ENCODE measurements around the gene CMTM1. TPM values are rescaled to one million over a fixed set of nuclear protein-coding genes. Genes with fewer than 3 reads are reported as not detected.

The CMTM1 gene
- total RNA-seq, 1 experiment from 2014 or later = 5.6 TPM

GRCh38 chr16:66568355-66568754 is 2.1 kb downstream of the CMTM1 start:
- peaks cover 4% of the 10 kb centered on the region; the same call in 1 of the 2 replicates for H3K36me3 ChIP-seq (ENCODE audit: control insufficient read depth, insufficient read depth, low read length)
- no peaks in the 10 kb centered on the region for H3K4me1 ChIP-seq
- ChIA-PET POLR2A (no interaction called here), CTCF (no interaction called here)
- intact Hi-C loops (cut with micrococcal nuclease; ENCODE audit: unreplicated experiment) = no loop called here
- H3K4me3 ChIP-seq (ENCODE audit: low read depth, low read length) = no peak overlapping the region
- peaks cover 27% of the 10 kb centered on the region for H3K36me3 Mint-ChIP-seq (ENCODE audit: insufficient read depth, unreplicated experiment)
- no peaks in the 10 kb centered on the region for H3K27me3 Mint-ChIP-seq (ENCODE audit: insufficient read depth, unreplicated experiment)
- H3K9me3 ChIP-seq = no peaks in the 10 kb centered on the region
- H3K4me1 Mint-ChIP-seq (ENCODE audit: low read depth, unreplicated experiment) = no peaks in the 10 kb centered on the region
- no peaks in the 10 kb centered on the region for H3K9me3 Mint-ChIP-seq (ENCODE audit: unreplicated experiment)
- no peak for TF ChIP-seq CTCF (IDR thresholded peaks at IDR 0.05; ENCODE audit: insufficient read depth in 1 of 2, low read depth in 1 of 2, low read length in 1 of 2, severe bottlenecking in 1 of 2, unreplicated experiment in 1 of 2)
- no TSS peak for BruUV-seq (replicated peaks)
- H3K4me3 Mint-ChIP-seq (ENCODE audit: unreplicated experiment) = no peak overlapping the region
- DNase-seq = no peak
- no peaks in the 10 kb centered on the region for H3K27me3 ChIP-seq (replicated peaks; ENCODE audit: control insufficient read depth, insufficient read depth, low read length)
- H3K27ac Mint-ChIP-seq (ENCODE audit: unreplicated experiment) = no peak overlapping the region

- H3K36me3 Mint-ChIP-seq (ENCODE audit: insufficient read depth, unreplicated experiment) = peaks cover 22% of the 10 kb centered on the region
- no TSS peak for BruUV-seq (replicated peaks)
Measured at GRCh38 chr16:66569131-66569530, 2.9 kb downstream of the CMTM1 start.

GRCh38 chr16:66569827-66570405 is 3.7 kb downstream of the CMTM1 start:
- no peak for TF ChIP-seq CTCF (IDR thresholded peaks at IDR 0.05; ENCODE audit: insufficient read depth in 1 of 2, low read depth in 1 of 2, low read length in 1 of 2, severe bottlenecking in 1 of 2, unreplicated experiment in 1 of 2)
- Histone ChIP-seq H3K4me1 (no peaks in the 10 kb centered on the region), H3K27me3 (replicated peaks; ENCODE audit: control insufficient read depth, insufficient read depth, low read length) (no peaks in the 10 kb centered on the region), H3K36me3 (ENCODE audit: control insufficient read depth, insufficient read depth, low read length) (peaks cover 4% of the 10 kb centered on the region; the same call in 1 of the 2 replicates), H3K9me3 (no peaks in the 10 kb centered on the region), H3K4me3 (ENCODE audit: low read depth, low read length) (no peak overlapping the region)
- Mint-ChIP-seq H3K4me1 (ENCODE audit: low read depth, unreplicated experiment) (no peaks in the 10 kb centered on the region), H3K27ac (ENCODE audit: unreplicated experiment) (no peak overlapping the region), H3K4me3 (ENCODE audit: unreplicated experiment) (no peak overlapping the region), H3K9me3 (ENCODE audit: unreplicated experiment) (no peaks in the 10 kb centered on the region), H3K27me3 (ENCODE audit: insufficient read depth, unreplicated experiment) (no peaks in the 10 kb centered on the region), H3K36me3 (ENCODE audit: insufficient read depth, unreplicated experiment) (peaks cover 16% of the 10 kb centered on the region)
- CTCF ChIA-PET = no interaction called here
- no TSS peak for BruUV-seq (replicated peaks)
- DNase-seq = no peak
- POLR2A ChIA-PET = no interaction called here
- intact Hi-C loops (cut with micrococcal nuclease; ENCODE audit: unreplicated experiment) = no loop called here

More at GRCh38 chr16:66569131-66569530, 2.9 kb downstream of the CMTM1 start:
- Histone ChIP-seq H3K27me3 (replicated peaks; ENCODE audit: control insufficient read depth, insufficient read depth, low read length) (no peaks in the 10 kb centered on the region), H3K36me3 (ENCODE audit: control insufficient read depth, insufficient read depth, low read length) (peaks cover 4% of the 10 kb centered on the region; the same call in 1 of the 2 replicates), H3K4me1 (no peaks in the 10 kb centered on the region), H3K9me3 (no peaks in the 10 kb centered on the region), H3K4me3 (ENCODE audit: low read depth, low read length) (no peak overlapping the region)
- no peak overlapping the region for H3K4me3 Mint-ChIP-seq (ENCODE audit: unreplicated experiment)
- no peak overlapping the region for H3K27ac Mint-ChIP-seq (ENCODE audit: unreplicated experiment)
- ChIA-PET POLR2A (no interaction called here), CTCF (interaction anchor here (0.7 kb wide), 1 partner anchor 8 kb away, joined by 3 read pairs; no protein-coding TSS in a partner anchor)
- H3K4me1 Mint-ChIP-seq (ENCODE audit: low read depth, unreplicated experiment) = no peaks in the 10 kb centered on the region
- H3K27me3 Mint-ChIP-seq (ENCODE audit: insufficient read depth, unreplicated experiment) = no peaks in the 10 kb centered on the region
- TF ChIP-seq CTCF (IDR thresholded peaks at IDR 0.05; ENCODE audit: insufficient read depth in 1 of 2, low read depth in 1 of 2, low read length in 1 of 2, severe bottlenecking in 1 of 2, unreplicated experiment in 1 of 2) = no peak
- intact Hi-C loops (cut with micrococcal nuclease; ENCODE audit: unreplicated experiment) = no loop called here
- no peaks in the 10 kb centered on the region for H3K9me3 Mint-ChIP-seq (ENCODE audit: unreplicated experiment)
- no peak for DNase-seq
